Keratinocyte (primary cell): ENCODE measurements around the gene IQSEC2. TPM values are rescaled to one million over a fixed set of nuclear protein-coding genes. Genes with fewer than 3 reads are reported as not detected.

ENCODE experiments used
- DNase-seq: peaks from one replicate; pipeline ENCODE4 v3.0.0-alpha.2; 2011; ENCODE audit warnings: low read depth, missing footprints, low spot score
- FAIRE-seq: peaks from 2 replicates; lab custom pipeline; 2011; peaks lifted over from hg19 to GRCh38; lab: Jason Lieb, UNC
- H2AFZ ChIP-seq: 2 replicates; pipeline ENCODE4 v1.6.0; 2012; ENCODE audit warnings: low read length, control low read depth, inconsistent platforms; ENCODE audit not compliant: control insufficient read depth
- H3K27ac ChIP-seq: 2 replicates; pipeline ENCODE4 v1.5.1; 2011; ENCODE audit warnings: low read length; ENCODE audit not compliant: control insufficient read depth, insufficient read depth
- H3K27me3 ChIP-seq: 3 replicates; pipeline ENCODE4 v1.6.0; 2011; ENCODE audit warnings: low read length; ENCODE audit not compliant: control insufficient read depth, insufficient read depth; ENCODE audit errors: extremely low read depth
- H3K36me3 ChIP-seq, 2 experiments: 2 replicates in 1 of 2; 3 replicates in 1 of 2; pipeline ENCODE4 v1.5.1; 2011; ENCODE audit warnings: low read length in 2 of 2, mild to moderate bottlenecking in 1 of 2; ENCODE audit not compliant: control insufficient read depth in 2 of 2, insufficient read depth in 2 of 2; ENCODE audit errors: extremely low read depth in 1 of 2
- H3K4me1 ChIP-seq: 3 replicates; pipeline ENCODE4 v1.5.1; 2011; ENCODE audit warnings: low read length; ENCODE audit not compliant: control insufficient read depth, insufficient read depth; ENCODE audit errors: extremely low read depth
- H3K4me2 ChIP-seq: 3 replicates; pipeline ENCODE4 v1.6.0; 2011; ENCODE audit warnings: low read depth, low read length; ENCODE audit not compliant: control insufficient read depth, insufficient read depth; ENCODE audit errors: extremely low read depth
- H3K4me3 ChIP-seq, 3 experiments: fragments of 200-600 bp in 1 of 3; sonication (generic) in 1 of 3; 2 replicates in 2 of 3; 3 replicates in 1 of 3; pipeline ENCODE4 v1.5.1; 2011 to 2016; ENCODE audit warnings: low read length in 3 of 3, mild to moderate bottlenecking in 3 of 3, control low read depth in 2 of 3, inconsistent platforms in 1 of 3, low read depth in 1 of 3, mixed read lengths in 1 of 3, mixed run types in 1 of 3, moderate library complexity in 1 of 3; ENCODE audit not compliant: control insufficient read depth in 2 of 3, insufficient read depth in 2 of 3; ENCODE audit errors: extremely low read depth in 1 of 3
- H3K79me2 ChIP-seq: 2 replicates; pipeline ENCODE4 v1.6.0; 2012; ENCODE audit warnings: low read length; ENCODE audit not compliant: control insufficient read depth, insufficient read depth
- H3K9ac ChIP-seq: 3 replicates; pipeline ENCODE4 v1.6.0; 2011; ENCODE audit warnings: low read length; ENCODE audit not compliant: control insufficient read depth, insufficient read depth; ENCODE audit errors: extremely low read depth
- H3K9me1 ChIP-seq: 3 replicates; pipeline ENCODE4 v1.6.0; 2011; ENCODE audit warnings: low read length; ENCODE audit not compliant: control insufficient read depth, insufficient read depth; ENCODE audit errors: extremely low read depth
- H3K9me3 ChIP-seq: 2 replicates; pipeline ENCODE4 v1.5.1; 2012; ENCODE audit warnings: low read depth, low read length; ENCODE audit not compliant: control insufficient read depth
- H4K20me1 ChIP-seq: 3 replicates; pipeline ENCODE4 v1.6.0; 2011; ENCODE audit warnings: low read length; ENCODE audit not compliant: control insufficient read depth, insufficient read depth; ENCODE audit errors: extremely low read depth
- EZH2 ChIP-seq: IDR thresholded peaks from one replicate; pipeline ENCODE4 v1.6.1; 2012; ENCODE audit warnings: inconsistent platforms, mild to moderate bottlenecking, low read length, moderate library complexity
- dilution Hi-C: fragments of 300-500 bp; cut with MboI; formaldehyde crosslinking; loops from one replicate; pipeline ENCODE4 v1.7.0; 2020; ENCODE audit warnings: low sequenced_read_pairs; ENCODE audit not compliant: extremely low pct_ligation_motif_present
- polyA plus RNA-seq, 5 experiments: library from polyadenylated mRNA; depleted of rRNA in 3 of 5; stranded (reverse) in 3 of 5; stranded (forward) in 1 of 5; unstranded in 1 of 5; fragments of >200 nt; gene quantifications; 1 replicate in 1 of 5; 2 replicates in 3 of 5; 3 replicates in 1 of 5; pipeline versions ENCODE4 v1.2.1 to v1.2.3, GENCODE V29; 2011 to 2012; ENCODE audit warnings: missing spikeins in 2 of 5, low read depth in 1 of 5, low replicate concordance in 1 of 5
- TF ChIP-seq, protein P1 (sequence below), 3 experiments: IDR thresholded peaks in 1 of 3; conservative IDR thresholded peaks in 1 of 3; optimal IDR thresholded peaks in 1 of 3; 2 replicates in 2 of 3; 3 replicates in 1 of 3; pipeline versions ENCODE3 to v1.5.1; 2011; ENCODE audit warnings: low read length in 3 of 3, mild to moderate bottlenecking in 3 of 3, moderate library complexity in 2 of 3, control low read depth in 1 of 3, inconsistent platforms in 1 of 3; ENCODE audit not compliant: insufficient read depth in 2 of 3; ENCODE audit errors: extremely low read depth in 1 of 3

IQSEC2 gene
- polyA plus RNA-seq, 1 donor (not counting 4 experiments of a cell fraction or from before 2014, with no cell fraction given), result 4.7 TPM

DNA sequence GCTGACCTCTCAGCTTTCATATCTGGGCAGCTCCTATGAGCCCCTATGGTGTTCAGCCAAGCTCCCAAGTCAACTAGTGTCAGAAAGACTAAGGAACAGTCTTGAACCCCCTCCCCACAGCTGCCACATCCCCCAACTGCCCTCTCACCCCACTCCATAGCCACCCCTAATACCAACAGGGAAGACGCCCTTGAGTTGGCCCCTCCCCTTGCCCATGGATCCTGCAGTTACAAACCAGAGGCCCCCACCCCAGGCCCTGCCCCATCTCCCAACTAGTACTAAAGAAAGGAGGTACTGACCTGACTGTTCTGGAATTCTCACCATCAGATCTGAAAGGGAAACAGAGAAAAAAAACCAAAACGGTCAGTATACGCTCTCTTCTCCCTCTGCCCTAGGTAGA is 10.2 kb upstream of the IQSEC2 start:
- H3K4me1 ChIP-seq, result peaks cover 8% of the 10 kb centered on the region
- no peaks in the 10 kb centered on the region for H3K79me2 ChIP-seq
- FAIRE-seq, result no peak
- no peak overlapping the region for H3K4me2 ChIP-seq
- peaks cover 11% of the 10 kb centered on the region for H3K27me3 ChIP-seq
- TF ChIP-seq, protein P1, sequence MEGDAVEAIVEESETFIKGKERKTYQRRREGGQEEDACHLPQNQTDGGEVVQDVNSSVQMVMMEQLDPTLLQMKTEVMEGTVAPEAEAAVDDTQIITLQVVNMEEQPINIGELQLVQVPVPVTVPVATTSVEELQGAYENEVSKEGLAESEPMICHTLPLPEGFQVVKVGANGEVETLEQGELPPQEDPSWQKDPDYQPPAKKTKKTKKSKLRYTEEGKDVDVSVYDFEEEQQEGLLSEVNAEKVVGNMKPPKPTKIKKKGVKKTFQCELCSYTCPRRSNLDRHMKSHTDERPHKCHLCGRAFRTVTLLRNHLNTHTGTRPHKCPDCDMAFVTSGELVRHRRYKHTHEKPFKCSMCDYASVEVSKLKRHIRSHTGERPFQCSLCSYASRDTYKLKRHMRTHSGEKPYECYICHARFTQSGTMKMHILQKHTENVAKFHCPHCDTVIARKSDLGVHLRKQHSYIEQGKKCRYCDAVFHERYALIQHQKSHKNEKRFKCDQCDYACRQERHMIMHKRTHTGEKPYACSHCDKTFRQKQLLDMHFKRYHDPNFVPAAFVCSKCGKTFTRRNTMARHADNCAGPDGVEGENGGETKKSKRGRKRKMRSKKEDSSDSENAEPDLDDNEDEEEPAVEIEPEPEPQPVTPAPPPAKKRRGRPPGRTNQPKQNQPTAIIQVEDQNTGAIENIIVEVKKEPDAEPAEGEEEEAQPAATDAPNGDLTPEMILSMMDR (optimal IDR thresholded peaks at IDR 0.05 in 1 of 3, IDR thresholded peaks at IDR 0.05 in 1 of 3, conservative IDR thresholded peaks at IDR 0.05 in 1 of 3; ENCODE audit: extremely low read depth in 1 of 3, insufficient read depth in 2 of 3, low read length in 3 of 3), result no peak
- TF ChIP-seq EZH2, result no peak
- H4K20me1 ChIP-seq, result no peaks in the 10 kb centered on the region
- H3K27ac ChIP-seq, result no peak overlapping the region
- H3K36me3 ChIP-seq, result no peaks in the 10 kb centered on the region
- H2AFZ ChIP-seq, result no peak overlapping the region
- DNase-seq, result no peak
- H3K9ac ChIP-seq, result no peak overlapping the region
- H3K4me3 ChIP-seq, result no peak overlapping the region
- H3K9me3 ChIP-seq, result no peaks in the 10 kb centered on the region
- no peaks in the 10 kb centered on the region for H3K9me1 ChIP-seq
- dilution Hi-C loops, result no loop called here

DNA sequence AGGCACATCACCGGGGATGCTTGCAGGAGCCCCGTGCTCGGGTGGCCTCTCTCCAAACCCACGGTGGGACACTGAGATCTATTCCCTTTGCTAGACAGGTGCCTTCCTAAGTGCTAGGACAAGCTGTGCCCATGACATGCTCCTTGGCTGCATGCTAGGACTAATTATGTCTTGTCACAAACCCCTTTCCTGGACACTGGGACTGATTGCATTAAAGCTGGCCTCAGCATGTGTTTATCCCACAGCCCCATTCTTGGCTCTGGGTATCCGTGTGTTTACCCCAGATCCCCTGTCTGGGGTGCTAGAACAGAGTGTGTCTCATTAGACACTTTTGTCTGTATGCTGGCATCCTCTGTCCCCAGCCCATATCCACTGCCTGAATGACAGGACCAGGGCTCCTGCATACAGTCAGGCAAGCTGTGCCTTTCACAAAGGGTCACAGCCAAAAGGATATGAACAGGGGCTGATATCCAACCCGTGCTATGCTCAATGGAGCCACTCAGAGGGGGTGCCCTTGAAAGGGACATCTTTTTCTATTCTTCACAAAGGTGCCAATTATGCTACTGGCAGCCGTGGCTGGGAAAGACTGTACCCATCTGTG is 9.2 kb upstream of the IQSEC2 start:
- H3K4me2 ChIP-seq, result no peak overlapping the region
- no peak for TF ChIP-seq EZH2
- TF ChIP-seq, protein P1 (optimal IDR thresholded peaks at IDR 0.05 in 1 of 3, IDR thresholded peaks at IDR 0.05 in 1 of 3, conservative IDR thresholded peaks at IDR 0.05 in 1 of 3; ENCODE audit: extremely low read depth in 1 of 3, insufficient read depth in 2 of 3, low read length in 3 of 3), result no peak

More for the DNA sequence above, 9.2 kb upstream of the IQSEC2 start:
- dilution Hi-C loops, result no loop called here
- Histone ChIP-seq H3K9ac (no peak overlapping the region), H3K36me3 (no peaks in the 10 kb centered on the region), H3K79me2 (no peaks in the 10 kb centered on the region), H3K9me1 (no peaks in the 10 kb centered on the region), H3K9me3 (no peaks in the 10 kb centered on the region), H4K20me1 (no peaks in the 10 kb centered on the region), H3K4me3 (no peak overlapping the region), H3K27me3 (peaks cover 11% of the 10 kb centered on the region), H2AFZ (no peak overlapping the region), H3K27ac (no peak overlapping the region), H3K4me1 (peaks cover 8% of the 10 kb centered on the region)
- FAIRE-seq, result no peak
- no peak for DNase-seq
